Coronary artery (tissue), 2 donors: ENCODE measurements around the gene CCSER1.
"Not testable (repeated sequence)": the region's sequence is repeated elsewhere in the genome, so short reads cannot be mapped to it uniquely, and the experiment has no call there.

Source experiments
- DNase-seq: peaks from one replicate; pipeline ENCODE4 v3.0.0-alpha.2; 2017; ENCODE audit warnings: low spot score
- H3K27ac ChIP-seq, 2 donors: fragments of 200-600 bp; sonication (generic); one replicate each; pipeline ENCODE4 v1.5.1; 2016 to 2019
- H3K4me3 ChIP-seq: fragments of 200-600 bp; sonication (generic); 2 replicates; pipeline ENCODE4 v1.5.1; 2016; ENCODE audit warnings: mild to moderate bottlenecking, moderate library complexity
- CTCF ChIP-seq: fragments of 200-600 bp; sonication (generic); IDR thresholded peaks from one replicate; pipeline ENCODE4 v1.5.1; 2019; ENCODE audit warnings: antibody characterized with exemption

The CCSER1 gene

GRCh38 chr4:91233164-91233563 lies 1106.0 kb downstream of the CCSER1 start:
- no peak for DNase-seq
- Histone ChIP-seq H3K27ac (no peak overlapping the region), H3K4me3 (no peak overlapping the region)
- no peak for TF ChIP-seq CTCF

GRCh38 chr4:91243132-91243531 lies 1115.9 kb downstream of the CCSER1 start:
- Histone ChIP-seq H3K27ac (no peak overlapping the region), H3K4me3 (no peak overlapping the region)
- no peak for DNase-seq
- no peak for TF ChIP-seq CTCF

- TF ChIP-seq CTCF, result no peak
- Histone ChIP-seq H3K27ac (no peak overlapping the region), H3K4me3 (no peak overlapping the region)
- DNase-seq, result no peak
Observed at GRCh38 chr4:91256043-91256442, 1128.8 kb downstream of the CCSER1 start.

GRCh38 chr4:91256751-91257150 lies 1129.6 kb downstream of the CCSER1 start:
- TF ChIP-seq CTCF, result no peak
- DNase-seq, result no peak
- Histone ChIP-seq H3K27ac (no peak overlapping the region), H3K4me3 (no peak overlapping the region)

GRCh38 chr4:91257721-91258120 lies 1130.5 kb downstream of the CCSER1 start:
- no peak overlapping the region for H3K27ac ChIP-seq
- no peak overlapping the region for H3K4me3 ChIP-seq
- DNase-seq, result no peak
- TF ChIP-seq CTCF, result no peak

GRCh38 chr4:91258326-91258725 lies 1131.1 kb downstream of the CCSER1 start:
- H3K27ac ChIP-seq, result no peak overlapping the region
- no peak for TF ChIP-seq CTCF
- DNase-seq, result no peak
- no peak overlapping the region for H3K4me3 ChIP-seq

- Histone ChIP-seq H3K27ac (no peak overlapping the region), H3K4me3 (no peak overlapping the region)
- no peak for TF ChIP-seq CTCF
- DNase-seq, result no peak
Observed at GRCh38 chr4:91267543-91267942, 1140.3 kb downstream of the CCSER1 start.

GRCh38 chr4:91268481-91268880 lies 1141.3 kb downstream of the CCSER1 start:
- DNase-seq, H3K27ac ChIP-seq, H3K4me3 ChIP-seq: not testable (repeated sequence)
